ENCODE results near the gene PET117. TPM values are rescaled to one million over a fixed set of nuclear protein-coding genes. Genes with fewer than 3 reads are reported as not detected.
"Not testable (repeated sequence)": the region's sequence is repeated elsewhere in the genome, so short reads cannot be mapped to it uniquely, and the experiment has no call there.

The PET117 gene, protein sequence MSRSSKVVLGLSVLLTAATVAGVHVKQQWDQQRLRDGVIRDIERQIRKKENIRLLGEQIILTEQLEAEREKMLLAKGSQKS
- total RNA-seq (2014; rRNA removed; shearing (Covaris generic)) = 18.2 and 35.4 TPM in 2 replicates

DNA sequence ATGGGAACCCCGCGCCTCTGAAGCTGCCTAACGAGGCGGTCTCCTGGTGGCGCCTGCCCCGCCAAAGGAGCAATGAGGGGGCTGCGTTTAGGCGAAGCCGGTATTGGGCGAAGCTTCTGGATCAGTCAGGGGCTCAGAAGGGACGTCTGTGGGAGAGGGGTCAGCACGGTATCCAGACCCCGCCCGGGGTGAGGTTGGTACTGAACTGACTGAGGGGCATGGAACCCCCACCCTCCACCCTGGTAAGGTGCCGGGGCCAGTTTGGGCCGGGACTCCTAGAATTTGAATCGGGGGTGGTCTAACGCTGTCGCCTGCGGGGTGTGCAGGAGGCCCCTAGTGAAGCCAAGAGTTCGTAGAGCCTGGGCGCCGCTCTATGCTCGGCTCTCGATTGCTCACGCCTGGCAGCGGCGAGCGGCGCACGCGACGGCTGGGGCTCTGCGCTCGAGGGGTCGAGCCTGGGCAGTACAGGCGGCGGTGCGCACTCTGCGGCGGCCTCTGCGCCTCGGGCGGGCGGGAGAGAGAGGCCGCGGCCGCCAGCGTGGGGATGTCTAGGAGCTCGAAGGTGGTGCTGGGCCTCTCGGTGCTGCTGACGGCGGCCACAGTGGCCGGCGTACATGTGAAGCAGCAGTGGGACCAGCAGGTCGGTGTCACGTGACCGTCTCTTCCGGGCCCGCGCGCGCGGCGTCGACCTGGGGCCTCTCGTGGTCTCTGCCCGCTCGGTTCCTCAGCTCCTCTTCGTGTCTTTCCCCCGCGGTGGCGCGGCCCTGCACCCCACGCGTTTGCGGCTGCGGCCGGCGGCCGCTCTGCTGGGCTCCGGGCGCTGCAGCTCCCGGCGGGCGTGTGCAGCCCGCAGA lies at the start of gene PET117, which contains the start of gene KAT14:
Gene PET117 (plus strand): TSS at position 452 of the 854 bp plus-strand sequence. CDS start 93 bp downstream, at position 545.
Gene KAT14 (plus strand): TSS at position 452 of the 854 bp plus-strand sequence. CDS start 4,798 bp downstream, outside the sequence.
- peak; percentile 89 for DNase-seq (ENCODE audit: low spot score)
- in situ Hi-C loops (cut with HindIII; ENCODE audit: low sequenced_read_pairs) = no loop called here

DNA sequence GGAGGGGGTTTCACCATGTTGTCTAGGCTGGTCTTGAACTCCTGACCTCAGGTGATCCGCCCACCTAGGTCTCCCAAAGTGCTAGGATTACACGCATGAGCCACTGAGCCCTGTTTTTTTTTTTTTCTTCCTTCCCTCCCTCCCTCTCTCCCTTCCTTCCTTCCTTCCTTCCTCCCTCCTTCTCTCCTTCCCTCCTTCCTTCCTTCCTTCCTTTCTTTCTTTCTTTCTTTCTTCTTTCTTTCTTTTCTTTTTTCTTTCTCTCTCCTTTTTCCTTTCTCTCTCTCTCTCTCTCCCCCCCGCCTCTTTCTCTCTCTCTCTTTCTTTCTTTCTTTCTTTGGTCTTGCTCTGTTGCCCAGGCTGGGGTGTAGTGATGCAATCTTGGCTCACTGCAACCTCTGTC lies 49.4 kb upstream of the PET117 start:
- in situ Hi-C loops (cut with HindIII; ENCODE audit: low sequenced_read_pairs); DNase-seq (ENCODE audit: low spot score): not testable (repeated sequence)

DNA sequence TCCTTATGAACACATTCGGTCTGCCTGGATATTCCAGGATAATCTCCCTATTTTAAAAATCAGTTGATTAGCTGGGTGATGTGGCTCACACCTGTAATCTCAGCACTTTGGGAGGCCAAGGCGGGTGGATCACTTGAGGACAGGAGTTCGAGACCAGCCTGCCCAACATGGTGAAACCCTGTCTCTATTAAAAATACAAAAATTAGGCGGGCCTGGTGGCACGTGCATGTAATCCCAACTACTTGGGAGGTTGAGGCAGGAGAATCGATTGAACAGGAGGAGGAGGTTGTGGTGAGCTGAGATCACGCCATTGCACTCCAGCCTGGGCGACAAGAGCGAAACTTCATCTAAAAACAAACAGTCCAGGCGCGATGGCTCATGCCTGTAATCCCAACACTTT lies 48.8 kb upstream of the PET117 start:
- DNase-seq (ENCODE audit: low spot score); in situ Hi-C loops (cut with HindIII; ENCODE audit: low sequenced_read_pairs): not testable (repeated sequence)

DNA sequence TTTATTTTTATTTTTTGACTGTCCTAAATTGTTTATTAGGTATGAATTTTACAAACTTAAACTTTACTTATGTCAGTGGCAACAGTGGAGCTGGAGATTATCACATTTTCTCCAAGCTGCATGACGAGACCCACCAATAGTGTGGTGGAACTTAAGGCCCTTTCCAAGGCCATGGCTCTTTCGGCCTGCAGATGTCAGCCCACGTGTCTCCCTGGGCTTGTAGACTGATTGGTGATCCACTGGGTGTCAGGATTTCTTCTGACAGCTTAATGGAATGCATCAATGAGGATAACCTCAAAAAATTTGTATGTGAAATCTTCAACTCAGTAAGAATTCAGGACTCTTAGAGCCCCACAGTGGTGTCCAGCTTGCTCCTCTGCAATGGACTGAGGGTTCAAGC lies 47.6 kb upstream of the PET117 start:
- no peak for DNase-seq (ENCODE audit: low spot score)
- in situ Hi-C loops (cut with HindIII; ENCODE audit: low sequenced_read_pairs) = no loop called here

DNA sequence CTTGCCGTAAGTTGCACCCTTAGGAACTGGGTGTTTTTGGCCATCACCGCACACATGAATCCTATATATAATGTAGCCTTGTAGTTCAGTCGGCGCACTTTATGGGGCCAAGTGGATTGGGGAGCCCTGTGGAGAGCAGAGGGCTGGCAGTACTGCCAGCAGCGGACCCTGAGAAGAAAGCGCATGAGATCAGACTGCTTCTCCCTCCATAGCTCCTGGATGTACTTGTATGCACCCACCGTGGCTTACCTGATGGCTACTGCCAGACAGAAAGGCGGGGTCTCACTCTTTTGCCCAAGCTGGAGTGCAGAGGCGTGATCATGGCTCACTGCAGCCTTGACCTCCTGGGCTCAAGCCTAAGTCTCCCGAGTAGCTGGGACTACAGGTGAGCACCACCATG lies 47.2 kb upstream of the PET117 start:
- DNase-seq (ENCODE audit: low spot score) = no peak
- in situ Hi-C loops (cut with HindIII; ENCODE audit: low sequenced_read_pairs) = no loop called here

DNA sequence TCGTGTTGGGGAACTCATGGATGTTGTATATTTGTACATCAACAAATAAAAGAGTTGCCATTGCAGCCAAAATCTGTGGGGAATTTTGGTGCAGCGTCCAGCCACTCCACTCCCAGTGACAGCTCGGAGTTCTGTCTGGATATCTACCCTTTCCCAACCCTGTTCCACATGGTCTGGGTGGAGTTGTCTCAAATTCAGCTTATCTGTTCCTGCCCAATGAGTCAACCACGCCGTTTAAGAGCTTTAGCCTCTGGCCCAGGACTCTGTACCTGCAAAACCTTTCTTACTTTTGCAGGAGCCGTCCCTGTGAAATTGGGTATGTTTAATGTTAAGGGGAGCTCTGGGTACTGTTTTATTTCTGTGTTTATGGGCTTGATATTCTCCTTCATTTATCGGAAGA lies 46.0 kb upstream of the PET117 start:
- no peak for DNase-seq (ENCODE audit: low spot score)
- in situ Hi-C loops (cut with HindIII; ENCODE audit: low sequenced_read_pairs) = no loop called here

DNA sequence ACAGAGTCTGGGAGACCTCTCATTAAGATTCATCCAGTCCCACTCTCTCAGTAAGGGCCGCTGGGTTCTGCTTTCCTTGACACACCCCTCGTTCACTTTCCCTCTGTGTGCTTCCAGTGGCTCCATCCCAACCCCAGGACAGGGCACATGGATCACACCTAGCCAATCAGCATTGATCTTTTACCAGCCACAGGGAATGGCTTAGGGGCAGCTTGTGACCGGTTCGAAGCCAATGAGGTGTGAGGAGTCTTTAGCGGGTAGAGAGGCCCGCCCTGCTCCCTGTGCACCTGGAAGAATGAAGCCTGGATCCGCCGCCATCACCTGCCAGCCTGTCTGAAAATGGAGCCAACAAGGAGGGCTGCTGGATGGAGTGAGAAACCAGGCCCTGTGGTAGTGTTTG lies 44.8 kb upstream of the PET117 start:
- in situ Hi-C loops (cut with HindIII; ENCODE audit: low sequenced_read_pairs) = no loop called here
- no peak for DNase-seq (ENCODE audit: low spot score)

DNA sequence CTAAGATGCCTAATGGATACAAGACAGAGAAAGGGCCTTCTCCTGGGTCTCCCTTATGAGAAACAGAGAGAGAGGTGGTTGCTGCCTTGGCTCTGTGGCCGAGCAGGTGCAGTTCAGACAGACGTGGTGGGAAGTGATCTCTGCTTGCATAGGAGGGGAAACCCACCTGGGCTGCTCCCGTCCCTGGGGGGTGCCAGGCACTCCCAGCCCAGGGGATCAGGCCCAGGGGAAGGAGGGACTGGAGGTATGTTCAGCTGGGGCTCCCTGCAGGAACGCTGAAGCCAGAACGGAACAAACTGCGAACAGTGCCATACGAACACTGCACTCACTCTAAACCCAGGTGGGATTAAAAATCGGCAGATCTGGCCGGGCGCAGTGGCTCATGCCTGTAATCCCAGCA lies 44.3 kb upstream of the PET117 start:
- no peak for DNase-seq (ENCODE audit: low spot score)
- in situ Hi-C loops (cut with HindIII; ENCODE audit: low sequenced_read_pairs) = no loop called here

DNA sequence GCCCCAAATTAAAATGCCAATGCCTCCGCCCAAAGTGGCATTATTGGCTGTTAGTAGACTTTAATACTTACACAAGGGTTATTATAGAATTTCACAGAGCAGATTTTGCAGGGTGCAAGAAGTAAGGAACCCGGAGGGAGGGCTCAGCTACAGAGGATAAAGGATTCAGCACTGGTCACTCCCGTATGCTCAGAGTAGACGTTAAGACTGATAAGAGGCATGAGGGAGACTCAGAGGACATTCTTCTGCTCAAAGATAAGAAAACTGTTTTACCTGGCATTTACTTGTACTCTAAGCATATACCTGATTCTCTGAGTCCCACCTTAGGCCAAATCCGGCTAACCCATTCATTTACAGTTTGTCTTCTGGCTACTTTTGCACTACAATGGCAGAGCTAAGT lies 43.5 kb upstream of the PET117 start:
- DNase-seq (ENCODE audit: low spot score) = no peak
- in situ Hi-C loops (cut with HindIII; ENCODE audit: low sequenced_read_pairs) = no loop called here

DNA sequence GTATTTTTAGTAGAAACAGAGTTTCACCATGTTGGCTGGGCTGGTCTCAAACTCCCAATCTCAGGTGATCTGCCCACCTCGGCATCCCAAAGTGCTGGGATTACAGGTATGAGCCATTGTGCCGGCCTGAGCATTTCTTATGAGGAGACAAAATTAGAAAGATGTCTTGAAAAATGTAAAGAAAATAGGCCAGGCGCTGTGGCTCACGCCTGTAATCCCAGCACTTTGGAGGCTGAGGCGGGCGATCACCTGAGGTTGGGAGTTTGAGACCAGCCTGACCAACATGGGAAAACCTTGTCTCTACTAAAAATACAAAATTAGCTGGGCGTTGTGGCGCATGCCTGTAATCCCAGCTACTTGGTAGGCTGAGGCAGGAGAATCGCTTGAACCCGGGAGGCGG lies 37.1 kb upstream of the PET117 start:
- DNase-seq (ENCODE audit: low spot score); in situ Hi-C loops (cut with HindIII; ENCODE audit: low sequenced_read_pairs): not testable (repeated sequence)

DNA sequence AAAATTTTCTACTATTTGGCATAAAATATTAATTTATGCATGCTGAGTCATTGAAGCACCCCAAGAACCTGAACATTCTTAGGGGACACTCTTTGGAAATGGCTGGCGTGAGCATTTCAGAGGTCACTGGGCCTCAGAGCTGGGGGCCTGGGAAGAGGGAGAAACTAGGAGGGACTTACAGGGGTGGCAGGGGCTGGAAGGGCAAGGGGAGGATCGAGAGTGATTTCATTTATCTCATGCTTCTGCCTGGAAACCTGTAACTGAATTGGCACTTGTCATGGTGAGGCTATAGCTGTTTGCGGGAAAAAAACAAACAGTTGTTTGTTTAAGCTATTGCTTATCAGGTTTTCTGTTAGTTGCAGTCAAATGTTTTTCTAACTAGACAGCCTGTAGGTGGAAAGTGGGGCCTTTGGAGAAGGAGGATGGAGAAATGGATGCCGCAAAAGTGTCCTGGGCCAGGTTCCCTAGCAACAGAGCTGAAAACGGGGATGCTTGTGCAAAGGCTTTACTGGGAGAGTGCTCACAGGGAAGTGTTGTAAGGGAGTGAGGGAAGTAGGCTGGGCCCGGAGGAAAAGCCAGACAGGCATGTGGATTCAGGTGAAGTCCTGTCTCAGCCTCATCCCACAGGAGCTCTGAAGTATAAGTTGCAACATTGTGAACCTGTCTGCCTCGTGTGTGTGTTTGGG lies 36.4 kb upstream of the PET117 start:
- in situ Hi-C loops (cut with HindIII; ENCODE audit: low sequenced_read_pairs) = no loop called here
- DNase-seq (ENCODE audit: low spot score) = no peak

DNA sequence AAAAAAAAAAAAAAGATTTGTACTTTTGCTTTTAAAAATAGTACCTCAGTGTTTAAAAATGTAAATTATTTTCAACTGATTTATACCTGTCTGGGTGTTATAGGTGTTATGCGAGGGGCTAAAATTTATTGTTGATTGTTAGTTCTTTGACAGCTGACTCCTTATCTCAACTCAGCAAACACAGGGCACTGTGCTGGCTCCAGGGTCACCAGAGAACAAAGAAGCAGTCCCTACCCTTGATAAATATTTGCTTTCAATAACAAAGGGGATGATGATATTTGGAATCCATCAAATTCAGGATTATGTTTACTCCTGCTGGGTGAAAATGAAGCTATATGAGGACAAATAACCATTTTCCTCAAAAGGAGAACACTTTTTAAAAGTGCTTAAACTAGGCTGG lies 34.2 kb upstream of the PET117 start:
- in situ Hi-C loops (cut with HindIII; ENCODE audit: low sequenced_read_pairs) = no loop called here
- DNase-seq (ENCODE audit: low spot score) = no peak

DNA sequence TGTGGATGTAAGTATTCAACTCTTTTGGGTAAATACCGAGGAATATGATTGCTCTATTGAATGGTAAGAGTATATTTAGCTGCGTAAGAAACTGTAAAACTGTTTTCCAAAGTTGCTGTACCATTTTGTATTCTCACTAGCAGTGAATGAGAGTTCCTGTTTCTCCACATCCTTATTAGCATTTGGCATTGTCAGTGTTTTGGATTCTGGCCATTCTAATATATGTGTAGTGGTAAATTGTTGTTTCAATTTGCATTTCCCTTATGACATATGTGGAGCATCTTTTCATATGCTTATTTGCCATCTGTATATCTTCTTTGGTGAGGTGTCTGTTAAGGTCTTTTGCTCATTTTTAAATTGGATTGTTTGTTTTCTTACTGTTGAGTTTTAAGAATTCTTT lies 29.3 kb upstream of the PET117 start:
- no peak for DNase-seq (ENCODE audit: low spot score)
- in situ Hi-C loops (cut with HindIII; ENCODE audit: low sequenced_read_pairs) = no loop called here

DNA sequence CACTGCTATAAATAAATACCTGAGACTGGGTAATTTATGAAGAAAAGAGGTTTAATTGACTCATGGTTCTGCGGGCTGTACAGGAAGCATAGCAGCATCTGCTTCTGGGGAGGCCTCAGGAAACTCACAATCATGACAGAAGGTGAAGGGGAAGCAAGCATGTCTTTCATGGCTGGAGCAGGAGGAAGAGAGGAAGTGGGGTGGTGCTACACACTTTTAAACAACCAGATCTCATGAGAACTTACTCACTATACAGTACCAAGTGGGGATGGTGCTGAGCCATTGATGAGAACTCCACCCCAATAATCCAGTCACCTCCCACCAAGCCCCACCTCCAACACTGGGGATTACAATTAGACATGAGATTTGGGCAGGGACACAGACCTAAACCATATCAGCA lies 9.1 kb upstream of the PET117 start:
- in situ Hi-C loops (cut with HindIII; ENCODE audit: low sequenced_read_pairs) = not testable (repeated sequence)

DNA sequence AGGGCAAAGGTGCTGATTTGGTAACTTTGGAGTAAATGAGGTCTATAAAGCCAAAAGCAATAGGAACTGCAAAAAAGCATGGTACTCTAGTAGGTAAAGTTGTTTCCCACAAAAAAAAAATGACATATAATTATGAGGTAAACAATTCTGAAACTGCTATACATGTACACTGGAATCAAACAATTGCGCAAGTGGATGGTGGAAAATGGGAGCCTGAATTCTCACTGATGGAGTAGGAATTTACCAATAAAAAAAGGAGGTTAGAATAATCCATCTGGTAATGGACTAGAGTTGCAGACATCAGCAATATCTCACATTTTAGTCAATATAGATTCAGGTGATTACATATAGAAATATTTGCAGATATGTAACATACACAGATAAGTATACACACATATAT lies 5.0 kb upstream of the PET117 start:
- no peak for DNase-seq (ENCODE audit: low spot score)
- in situ Hi-C loops (cut with HindIII; ENCODE audit: low sequenced_read_pairs) = no loop called here

More for the DNA sequence above, 9.1 kb upstream of the PET117 start:
- DNase-seq (ENCODE audit: low spot score) = not testable (repeated sequence)

DNA sequence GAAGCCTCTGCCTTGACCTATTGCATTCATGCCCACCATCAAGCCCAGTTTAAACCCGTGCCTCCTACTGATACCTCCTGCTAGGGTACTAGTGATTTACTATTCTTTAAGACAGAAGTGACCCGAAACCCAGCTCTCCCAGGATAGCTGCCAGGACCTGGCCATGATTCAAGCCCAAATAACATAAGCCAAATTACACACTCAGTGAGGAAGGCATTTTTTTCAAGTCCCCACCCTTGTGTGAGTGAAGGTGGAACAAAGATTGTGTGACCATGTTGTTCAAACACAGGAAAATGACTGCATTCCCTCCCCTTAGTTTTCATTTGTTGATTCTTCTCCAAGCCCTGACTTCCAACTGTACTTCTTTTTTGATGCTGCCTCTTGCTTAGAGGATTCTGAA lies 3.7 kb upstream of the PET117 start:
- DNase-seq (ENCODE audit: low spot score) = no peak
- in situ Hi-C loops (cut with HindIII; ENCODE audit: low sequenced_read_pairs) = no loop called here

DNA sequence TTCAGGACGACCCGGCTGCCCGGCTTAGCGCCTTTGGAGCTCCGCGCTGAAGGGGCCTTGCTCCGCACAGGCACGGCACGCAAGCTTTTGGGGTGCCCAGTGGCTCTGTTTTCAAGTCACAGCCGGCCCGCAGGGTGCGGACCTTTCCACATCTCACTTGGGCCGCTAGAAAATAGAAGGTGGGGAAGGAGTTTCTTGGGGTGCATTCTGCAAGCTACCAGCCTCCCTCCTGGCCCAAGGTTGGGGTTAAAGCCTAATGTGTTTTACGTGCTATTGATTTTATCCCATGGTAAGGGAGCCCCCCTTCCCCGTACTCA lies 561 bp downstream of the PET117 start:
- DNase-seq (ENCODE audit: low spot score) = no peak
- in situ Hi-C loops (cut with HindIII; ENCODE audit: low sequenced_read_pairs) = no loop called here

DNA sequence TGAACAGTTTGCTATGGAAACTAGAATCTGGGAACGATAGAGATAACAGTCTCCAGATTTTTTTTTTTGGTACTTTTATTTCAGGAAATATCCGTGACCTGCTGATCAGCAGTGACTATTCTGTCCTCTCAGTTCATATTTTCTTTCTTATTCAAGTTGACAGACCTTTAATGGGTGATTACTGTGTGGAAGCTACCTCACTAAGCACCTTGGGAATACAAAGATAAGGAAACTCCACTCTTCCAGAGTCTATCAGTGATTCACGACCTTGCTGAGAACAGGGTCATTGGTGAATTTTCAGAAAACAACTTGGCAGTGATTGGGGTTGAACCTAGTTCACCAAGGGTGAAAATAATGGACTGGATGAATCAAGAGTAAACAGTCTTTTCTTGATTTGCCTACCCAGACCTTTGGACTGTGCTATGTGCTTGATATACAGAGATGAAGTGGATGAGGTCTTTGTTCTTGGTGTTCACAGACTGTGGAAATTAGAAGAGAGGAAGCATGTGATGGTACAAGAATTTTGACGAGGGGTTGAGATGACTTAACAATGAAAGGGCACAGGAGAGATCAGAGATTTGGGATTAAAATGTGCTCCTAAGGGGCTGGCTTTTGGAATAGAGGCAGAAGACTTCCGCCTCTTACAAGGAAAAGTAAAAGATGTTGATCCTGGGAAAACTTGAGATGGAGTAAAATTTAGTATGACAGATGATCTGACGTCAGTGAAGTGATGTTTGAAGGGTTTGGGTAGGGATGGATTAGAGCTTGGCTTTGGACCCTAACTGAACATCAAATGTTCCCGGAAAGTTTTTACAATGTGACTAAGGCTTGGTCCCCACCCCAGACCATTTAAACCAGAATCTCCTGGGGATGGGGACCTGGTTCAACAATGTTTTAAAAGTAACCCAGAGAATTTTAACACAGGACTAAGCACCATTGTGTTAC lies 1.2 kb downstream of the PET117 start:
- DNase-seq (ENCODE audit: low spot score) = peak; percentile 8
- in situ Hi-C loops (cut with HindIII; ENCODE audit: low sequenced_read_pairs) = no loop called here

DNA sequence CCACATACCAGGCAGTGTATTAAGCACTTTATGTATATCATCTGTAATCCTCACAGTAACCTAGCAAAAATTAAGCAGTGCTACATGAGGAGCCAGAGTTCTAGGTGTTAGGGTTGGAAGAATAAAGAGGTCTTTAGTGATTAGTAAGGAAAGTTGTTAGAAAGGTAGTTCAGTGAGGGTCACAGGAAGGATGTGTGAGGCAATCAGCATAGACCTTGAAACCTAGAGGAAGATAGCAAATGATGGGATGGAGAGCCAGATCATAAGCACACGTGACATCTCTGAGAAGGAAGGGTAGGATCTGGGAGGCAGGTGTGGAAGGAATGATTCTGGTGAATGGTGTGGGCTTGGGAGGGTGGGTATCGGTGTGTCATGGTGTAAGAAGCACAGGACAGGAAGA lies 2.2 kb downstream of the PET117 start:
- in situ Hi-C loops (cut with HindIII; ENCODE audit: low sequenced_read_pairs) = no loop called here
- DNase-seq (ENCODE audit: low spot score) = no peak

All from G401 (cell line).